IPS-18a (cell line): Measurements from ENCODE around the gene RANBP17.

Source experiments
- H3K27ac ChIP-seq: one replicate; pipeline ENCODE4 v1.5.1; 2013; ENCODE audit warnings: low read length
- H3K27me3 ChIP-seq: one replicate; pipeline ENCODE4 v1.6.1; 2013; ENCODE audit warnings: mild to moderate bottlenecking, low read length; ENCODE audit not compliant: control insufficient read depth, insufficient read depth
- H3K36me3 ChIP-seq: one replicate; pipeline ENCODE4 v1.6.1; 2013; ENCODE audit warnings: low read depth, low read length; ENCODE audit not compliant: control insufficient read depth
- H3K4me1 ChIP-seq: one replicate; pipeline ENCODE4 v1.6.1; 2013; ENCODE audit warnings: low read depth, low read length; ENCODE audit not compliant: control insufficient read depth
- H3K4me3 ChIP-seq: one replicate; pipeline ENCODE4 v1.5.1; 2013; ENCODE audit warnings: low read length
- H3K9ac ChIP-seq: one replicate; pipeline ENCODE4 v1.6.1; 2013; ENCODE audit warnings: mild to moderate bottlenecking, low read length, moderate library complexity
- H3K9me3 ChIP-seq: one replicate; pipeline ENCODE4 v1.6.1; 2013; ENCODE audit warnings: low read depth, low read length; ENCODE audit not compliant: control insufficient read depth

The RANBP17 gene

DNA sequence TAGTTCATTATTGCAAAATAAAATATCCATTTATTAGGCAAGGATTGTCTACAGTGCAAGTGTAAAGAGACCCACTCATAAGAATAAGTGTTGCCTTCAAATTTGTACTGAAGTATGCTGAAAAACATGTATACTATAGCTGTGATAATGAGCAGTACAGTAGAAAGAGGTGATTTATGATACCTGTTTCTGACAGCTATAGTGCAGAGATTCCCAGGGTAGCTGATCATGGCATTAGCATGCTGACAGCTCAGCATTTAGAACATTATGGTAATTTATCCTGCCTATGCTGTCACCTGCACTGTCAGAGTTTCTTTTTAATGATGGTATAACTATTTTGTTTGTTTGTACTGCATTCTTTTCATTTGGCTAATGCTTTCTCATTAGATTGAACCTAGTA, 269.7 kb downstream of the RANBP17 start:
- Histone ChIP-seq H3K36me3 (no peaks in the 10 kb centered on the region), H3K27me3 (no peaks in the 10 kb centered on the region), H3K4me3 (no peak overlapping the region)

DNA sequence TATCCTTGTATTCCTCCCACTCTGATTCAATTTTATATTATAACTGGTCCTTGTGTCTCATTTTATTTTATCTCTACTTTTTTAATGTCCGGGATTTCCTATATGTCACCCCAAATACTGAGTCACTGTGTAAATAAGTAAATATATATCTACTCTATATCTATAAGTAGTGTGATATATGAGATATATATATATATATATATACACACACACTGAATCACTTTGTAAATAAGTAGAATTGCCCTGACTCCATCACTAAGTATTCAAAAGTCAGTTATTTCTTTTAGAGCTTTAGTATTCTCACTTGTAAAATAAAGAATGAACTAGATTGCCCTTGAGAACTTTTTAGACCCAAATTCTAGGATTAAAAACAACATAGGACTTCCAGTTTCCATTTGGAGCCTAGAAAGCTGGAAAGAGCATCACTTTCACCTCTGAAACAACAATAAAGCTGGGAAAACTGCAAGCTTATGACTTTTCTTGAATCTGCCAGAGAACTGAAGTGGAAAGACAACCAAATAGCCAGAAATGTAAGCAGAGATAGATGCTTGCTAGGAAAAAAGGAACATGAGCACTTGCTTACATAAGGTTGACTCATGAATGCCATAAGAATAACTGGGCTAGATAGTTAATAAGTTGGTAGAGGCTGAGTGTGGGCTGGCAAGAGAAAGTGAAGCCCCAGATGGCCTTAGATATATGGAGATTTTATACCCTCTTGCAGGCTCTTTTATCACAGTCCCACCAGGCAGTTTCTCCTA, 276.1 kb downstream of the RANBP17 start:
- no peak overlapping the region for H3K27ac ChIP-seq
- H3K27me3 ChIP-seq = no peaks in the 10 kb centered on the region
- H3K36me3 ChIP-seq = no peaks in the 10 kb centered on the region
- no peaks in the 10 kb centered on the region for H3K4me1 ChIP-seq
- H3K9ac ChIP-seq = no peak overlapping the region
- no peaks in the 10 kb centered on the region for H3K9me3 ChIP-seq
- no peak overlapping the region for H3K4me3 ChIP-seq

More for the DNA sequence above, 269.7 kb downstream of the RANBP17 start:
- H3K9me3 ChIP-seq = no peaks in the 10 kb centered on the region
- no peak overlapping the region for H3K9ac ChIP-seq
- H3K27ac ChIP-seq = no peak overlapping the region
- H3K4me1 ChIP-seq = no peaks in the 10 kb centered on the region

DNA sequence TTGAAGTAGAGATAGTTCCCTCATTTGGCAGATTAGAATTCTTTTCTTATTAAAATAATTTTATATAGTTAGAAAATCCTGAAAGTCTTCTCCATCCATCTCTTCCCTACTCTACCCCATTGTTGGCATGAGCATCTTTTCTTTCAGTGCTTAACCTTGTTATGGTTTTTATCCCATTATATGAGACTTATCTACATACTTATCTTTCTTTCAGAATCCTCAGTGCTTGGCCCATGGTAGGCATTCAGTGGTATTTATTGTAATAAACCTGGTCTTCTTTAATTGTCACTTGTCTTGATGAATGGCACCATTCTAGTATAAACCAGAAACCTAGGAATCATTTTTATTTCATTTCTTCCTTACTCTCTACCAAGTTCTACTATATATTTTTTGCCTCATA, 277.4 kb downstream of the RANBP17 start:
- no peaks in the 10 kb centered on the region for H3K36me3 ChIP-seq
- H3K4me3 ChIP-seq = no peak overlapping the region
- no peaks in the 10 kb centered on the region for H3K4me1 ChIP-seq
- no peak overlapping the region for H3K27ac ChIP-seq
- H3K27me3 ChIP-seq = no peaks in the 10 kb centered on the region
- no peak overlapping the region for H3K9ac ChIP-seq
- H3K9me3 ChIP-seq = no peaks in the 10 kb centered on the region

GRCh38 chr5:171142617-171143016, 280.8 kb downstream of the RANBP17 start:
- H3K4me3 ChIP-seq = no peak overlapping the region
- no peaks in the 10 kb centered on the region for H3K4me1 ChIP-seq
- no peak overlapping the region for H3K27ac ChIP-seq
- H3K27me3 ChIP-seq = no peaks in the 10 kb centered on the region
- no peaks in the 10 kb centered on the region for H3K36me3 ChIP-seq
- H3K9ac ChIP-seq = no peak overlapping the region
- no peaks in the 10 kb centered on the region for H3K9me3 ChIP-seq

DNA sequence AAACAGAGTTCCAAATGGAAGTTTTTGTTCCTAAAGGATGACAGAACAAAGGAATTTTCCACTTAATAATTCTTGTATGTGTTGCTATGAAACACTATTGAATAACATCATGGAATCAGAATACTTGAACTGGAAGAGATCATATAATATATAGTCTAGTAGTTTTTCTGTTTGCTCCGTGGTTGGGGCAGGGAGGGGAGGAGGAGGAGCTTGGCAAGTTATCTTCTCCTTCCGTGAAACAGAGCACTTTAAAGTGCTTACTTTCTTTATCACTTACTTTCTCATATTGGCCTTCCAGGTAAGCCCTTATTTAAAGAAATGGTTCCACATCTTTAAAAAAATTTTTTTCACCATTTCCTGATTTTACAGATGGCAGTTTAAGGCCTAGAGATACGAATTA, 281.4 kb downstream of the RANBP17 start:
- Histone ChIP-seq H3K27ac (no peak overlapping the region), H3K9me3 (no peaks in the 10 kb centered on the region), H3K36me3 (no peaks in the 10 kb centered on the region), H3K27me3 (no peaks in the 10 kb centered on the region), H3K4me3 (no peak overlapping the region), H3K4me1 (no peaks in the 10 kb centered on the region), H3K9ac (no peak overlapping the region)

GRCh38 chr5:171143926-171144325, 282.1 kb downstream of the RANBP17 start:
- Histone ChIP-seq H3K9me3 (no peaks in the 10 kb centered on the region), H3K4me1 (no peaks in the 10 kb centered on the region), H3K4me3 (no peak overlapping the region), H3K27me3 (no peaks in the 10 kb centered on the region), H3K27ac (no peak overlapping the region), H3K36me3 (no peaks in the 10 kb centered on the region), H3K9ac (no peak overlapping the region)

GRCh38 chr5:171149333-171149732, 287.5 kb downstream of the RANBP17 start:
- H3K27me3 ChIP-seq = no peaks in the 10 kb centered on the region
- H3K9ac ChIP-seq = no peak overlapping the region
- H3K9me3 ChIP-seq = no peaks in the 10 kb centered on the region
- no peaks in the 10 kb centered on the region for H3K36me3 ChIP-seq
- H3K27ac ChIP-seq = no peak overlapping the region
- no peak overlapping the region for H3K4me3 ChIP-seq
- H3K4me1 ChIP-seq = peaks cover 14% of the 10 kb centered on the region

- H3K9me3 ChIP-seq = no peaks in the 10 kb centered on the region
- peaks cover 14% of the 10 kb centered on the region for H3K4me1 ChIP-seq
- no peak overlapping the region for H3K9ac ChIP-seq
- no peaks in the 10 kb centered on the region for H3K36me3 ChIP-seq
- H3K27ac ChIP-seq = no peak overlapping the region
- H3K27me3 ChIP-seq = no peaks in the 10 kb centered on the region
- no peak overlapping the region for H3K4me3 ChIP-seq
Measured at GRCh38 chr5:171149772-171150171, 288.0 kb downstream of the RANBP17 start.

GRCh38 chr5:171152382-171152781, 290.6 kb downstream of the RANBP17 start:
- no peak overlapping the region for H3K27ac ChIP-seq
- no peaks in the 10 kb centered on the region for H3K27me3 ChIP-seq
- no peak overlapping the region for H3K4me3 ChIP-seq
- H3K9me3 ChIP-seq = no peaks in the 10 kb centered on the region
- H3K9ac ChIP-seq = no peak overlapping the region
- H3K4me1 ChIP-seq = peaks cover 14% of the 10 kb centered on the region
- H3K36me3 ChIP-seq = no peaks in the 10 kb centered on the region

DNA sequence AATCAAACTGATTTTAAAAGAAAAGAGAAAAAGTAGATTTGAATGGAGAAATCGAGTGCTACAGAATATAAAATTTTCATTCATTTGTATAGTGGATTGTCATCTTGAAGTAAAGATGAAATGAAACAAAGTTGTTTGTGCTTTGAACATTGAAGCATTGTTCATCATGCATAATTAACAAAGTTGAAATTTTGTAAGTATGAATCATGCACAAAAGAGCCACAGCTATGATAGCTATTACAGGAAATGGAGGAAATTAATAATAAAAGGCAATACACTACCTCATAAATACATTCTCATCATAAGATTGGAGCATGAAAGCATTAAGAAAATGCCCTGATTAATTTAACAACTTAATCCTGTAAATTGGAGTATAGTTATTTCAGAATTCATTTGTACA, 293.8 kb downstream of the RANBP17 start:
- Histone ChIP-seq H3K27ac (no peak overlapping the region), H3K36me3 (no peaks in the 10 kb centered on the region), H3K9me3 (no peaks in the 10 kb centered on the region), H3K27me3 (no peaks in the 10 kb centered on the region), H3K4me1 (peaks cover 6% of the 10 kb centered on the region), H3K9ac (no peak overlapping the region), H3K4me3 (no peak overlapping the region)

- Histone ChIP-seq H3K27ac (no peak overlapping the region), H3K4me3 (no peak overlapping the region)
Measured at GRCh38 chr5:171157276-171157675, 295.5 kb downstream of the RANBP17 start.

DNA sequence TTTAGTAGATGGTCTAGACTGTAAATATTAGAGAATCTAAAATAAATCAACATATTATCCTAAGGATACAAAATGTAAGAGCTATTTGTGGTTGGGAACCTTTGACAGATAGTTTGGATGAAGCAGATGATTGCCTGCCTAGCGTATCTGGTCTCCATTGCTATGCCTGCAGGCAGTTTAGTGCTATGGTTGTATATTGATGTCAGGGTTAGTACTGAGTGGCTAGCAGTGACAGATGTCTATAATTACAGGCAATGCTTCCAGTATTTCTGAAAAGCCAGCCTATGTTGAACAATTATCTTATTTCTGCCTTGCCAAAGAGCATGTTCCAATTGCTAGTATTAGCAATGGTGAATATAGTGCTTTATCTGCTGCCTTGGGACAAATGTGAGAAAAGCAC, 296.0 kb downstream of the RANBP17 start:
- Histone ChIP-seq H3K36me3 (no peaks in the 10 kb centered on the region), H3K9ac (no peak overlapping the region), H3K27me3 (no peaks in the 10 kb centered on the region), H3K4me3 (no peak overlapping the region), H3K4me1 (peaks cover 9% of the 10 kb centered on the region), H3K27ac (no peak overlapping the region), H3K9me3 (no peaks in the 10 kb centered on the region)

More at GRCh38 chr5:171157276-171157675, 295.5 kb downstream of the RANBP17 start:
- Histone ChIP-seq H3K27me3 (no peaks in the 10 kb centered on the region), H3K9ac (no peak overlapping the region), H3K36me3 (no peaks in the 10 kb centered on the region), H3K4me1 (peaks cover 4% of the 10 kb centered on the region), H3K9me3 (no peaks in the 10 kb centered on the region)
